LNCAP (cell line): ENCODE data around the gene EFCAB10.

Experiments
- TF ChIP-seq, protein P1 (sequence below): fragments of 450-650 bp; IDR thresholded peaks from 2 replicates; pipeline ENCODE4 v1.5.1; 2017; ENCODE audit warnings: mild to moderate bottlenecking

EFCAB10 gene

DNA sequence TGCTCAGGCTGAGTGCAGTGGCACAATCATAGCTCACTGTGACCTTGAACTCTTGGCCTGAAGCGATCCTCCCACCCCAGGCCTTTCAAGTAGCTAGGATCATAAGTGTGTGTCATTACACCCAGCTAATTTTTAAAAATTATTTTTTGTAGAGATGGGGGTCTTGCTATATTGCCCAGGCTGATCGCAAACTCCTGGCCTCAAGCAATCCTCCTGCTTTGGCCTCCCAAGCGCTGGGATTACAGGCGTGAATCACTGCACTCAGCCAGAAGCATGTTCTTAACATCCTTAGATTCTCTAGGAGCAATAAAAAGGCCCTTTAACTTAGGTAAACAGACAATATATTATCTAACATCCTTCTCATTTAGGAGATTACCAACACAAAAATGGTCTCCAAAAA lies 38.3 kb upstream of the EFCAB10 start:
- TF ChIP-seq, protein P1, sequence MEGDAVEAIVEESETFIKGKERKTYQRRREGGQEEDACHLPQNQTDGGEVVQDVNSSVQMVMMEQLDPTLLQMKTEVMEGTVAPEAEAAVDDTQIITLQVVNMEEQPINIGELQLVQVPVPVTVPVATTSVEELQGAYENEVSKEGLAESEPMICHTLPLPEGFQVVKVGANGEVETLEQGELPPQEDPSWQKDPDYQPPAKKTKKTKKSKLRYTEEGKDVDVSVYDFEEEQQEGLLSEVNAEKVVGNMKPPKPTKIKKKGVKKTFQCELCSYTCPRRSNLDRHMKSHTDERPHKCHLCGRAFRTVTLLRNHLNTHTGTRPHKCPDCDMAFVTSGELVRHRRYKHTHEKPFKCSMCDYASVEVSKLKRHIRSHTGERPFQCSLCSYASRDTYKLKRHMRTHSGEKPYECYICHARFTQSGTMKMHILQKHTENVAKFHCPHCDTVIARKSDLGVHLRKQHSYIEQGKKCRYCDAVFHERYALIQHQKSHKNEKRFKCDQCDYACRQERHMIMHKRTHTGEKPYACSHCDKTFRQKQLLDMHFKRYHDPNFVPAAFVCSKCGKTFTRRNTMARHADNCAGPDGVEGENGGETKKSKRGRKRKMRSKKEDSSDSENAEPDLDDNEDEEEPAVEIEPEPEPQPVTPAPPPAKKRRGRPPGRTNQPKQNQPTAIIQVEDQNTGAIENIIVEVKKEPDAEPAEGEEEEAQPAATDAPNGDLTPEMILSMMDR = no peak

DNA sequence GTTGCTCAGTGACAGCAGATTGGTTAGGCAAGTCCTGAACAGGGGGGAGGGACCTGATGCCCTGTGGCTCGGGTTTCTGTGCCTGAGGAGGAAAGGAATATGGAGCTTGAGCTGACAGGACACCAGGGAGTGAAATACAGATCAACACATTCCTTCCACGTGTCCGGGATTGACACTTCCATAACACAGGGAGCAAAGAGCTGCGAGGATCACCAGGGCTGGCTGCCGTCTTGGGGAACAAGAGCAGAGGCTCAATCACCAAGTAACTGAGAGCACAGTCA lies 36.7 kb upstream of the EFCAB10 start:
- TF ChIP-seq, protein P1 = no peak

DNA sequence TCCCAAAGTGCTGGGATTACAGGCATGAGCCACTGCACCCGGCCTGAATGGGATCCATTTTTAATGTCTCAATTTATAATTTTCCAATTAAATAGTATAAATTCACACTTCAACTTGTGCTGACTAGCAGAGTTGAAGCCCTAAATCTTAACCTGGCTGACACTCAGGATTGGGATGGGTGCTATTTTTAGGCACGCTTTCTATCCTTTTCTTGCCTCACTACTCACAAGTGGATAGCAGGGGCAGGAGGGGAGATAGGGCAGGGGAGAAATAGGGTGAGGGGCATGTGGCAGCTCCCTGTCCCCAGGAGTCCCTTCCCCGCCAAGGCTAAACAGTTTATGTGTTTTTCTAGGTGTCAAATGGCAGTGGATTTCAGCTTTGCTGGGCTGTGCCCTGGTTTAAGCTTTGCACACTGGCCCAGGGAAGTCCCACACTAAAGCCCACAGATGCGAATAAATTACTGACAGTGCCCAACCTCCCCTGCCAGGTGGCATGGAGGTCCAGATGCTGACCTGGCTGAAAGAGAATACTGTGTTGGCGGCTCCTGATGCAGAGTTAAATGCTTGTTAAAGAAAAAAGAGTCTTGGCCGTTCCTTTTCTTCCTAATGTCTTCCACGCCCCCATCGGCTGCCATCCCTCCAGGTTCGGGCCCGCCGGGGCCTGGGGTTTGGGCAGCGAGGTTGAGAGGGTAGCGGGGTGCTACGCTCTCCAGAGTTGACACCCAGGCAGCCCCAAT lies 36.2 kb upstream of the EFCAB10 start:
- TF ChIP-seq, protein P1 = no peak

DNA sequence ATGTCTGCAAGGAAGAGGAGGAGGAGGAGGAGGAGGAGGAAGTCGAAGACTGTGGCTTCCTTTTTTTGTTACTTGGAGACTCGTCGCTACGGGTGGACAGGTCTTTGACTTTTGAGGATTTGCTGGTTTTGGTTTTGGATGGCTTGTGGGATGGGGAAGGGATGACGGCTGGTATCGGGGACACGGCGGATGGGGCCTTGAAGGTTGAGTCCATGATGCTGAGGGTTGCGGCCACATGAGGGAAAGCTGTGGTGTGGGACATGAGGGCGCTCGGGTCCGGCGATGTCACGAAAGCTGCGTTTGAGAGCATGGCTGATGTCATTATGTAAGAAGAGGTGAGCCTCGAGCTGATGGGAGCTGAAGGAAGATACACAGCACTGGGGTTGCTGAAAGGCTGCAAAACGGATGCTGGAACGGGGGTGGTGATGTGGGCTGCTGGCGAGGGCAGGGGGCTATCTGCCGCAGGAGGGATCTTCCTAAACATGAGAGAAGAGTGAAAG lies 33.1 kb upstream of the EFCAB10 start:
- TF ChIP-seq, protein P1 = no peak

DNA sequence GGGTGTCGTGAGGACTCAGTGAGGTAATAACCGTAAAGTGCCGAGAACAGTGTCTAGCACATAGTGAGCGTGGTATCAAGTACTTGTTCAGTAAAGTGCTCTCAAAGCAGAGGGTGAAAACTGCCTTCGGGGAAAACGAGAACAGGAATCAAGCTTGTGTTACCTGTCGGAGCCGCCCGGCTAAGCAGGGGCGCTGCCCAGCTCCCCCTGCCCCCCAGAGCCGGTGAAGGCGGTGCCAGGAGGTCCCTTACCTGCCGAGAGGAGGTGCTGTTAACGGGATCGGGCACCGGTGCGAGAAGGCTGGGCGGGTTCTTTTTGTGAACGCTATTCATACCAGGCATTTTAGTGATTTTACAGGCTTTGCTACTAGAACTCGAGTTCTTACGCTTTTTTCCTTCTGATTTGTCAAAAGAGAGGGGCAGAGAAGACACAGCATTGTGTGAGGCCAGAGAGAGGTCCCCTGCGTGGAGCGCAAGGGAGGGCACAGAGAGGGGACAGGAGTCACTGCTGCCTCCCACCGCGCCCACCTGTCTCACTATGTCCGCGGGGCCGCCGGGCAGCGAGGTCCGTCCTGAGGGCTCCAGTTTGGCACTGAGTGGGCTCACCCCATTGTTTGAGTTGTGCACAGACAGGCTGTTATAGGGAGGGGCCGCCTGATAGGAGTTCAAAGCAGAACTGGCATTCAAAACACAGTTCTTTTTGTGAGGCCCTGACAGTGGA lies 32.5 kb upstream of the EFCAB10 start:
- TF ChIP-seq, protein P1 = no peak

DNA sequence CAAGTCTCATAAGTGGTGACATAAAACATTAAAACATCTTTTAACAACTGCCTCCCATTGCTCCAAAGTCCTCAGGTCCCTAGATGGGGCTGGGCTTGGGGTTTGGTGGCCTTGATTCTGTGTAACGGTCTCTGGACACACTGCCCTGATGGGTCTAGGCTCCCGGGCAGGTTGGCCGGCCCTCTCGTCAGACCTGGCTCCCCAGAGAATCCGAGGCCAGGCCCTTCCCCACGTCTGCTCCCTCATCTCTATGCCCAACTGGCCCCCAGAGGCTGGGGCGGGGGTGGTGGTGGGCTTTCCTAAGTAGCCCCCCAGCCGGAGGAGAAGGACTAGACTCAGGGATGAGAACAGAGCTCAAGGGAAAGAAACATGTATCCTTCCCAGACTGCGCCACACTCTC lies 31.5 kb upstream of the EFCAB10 start:
- TF ChIP-seq, protein P1 = no peak

DNA sequence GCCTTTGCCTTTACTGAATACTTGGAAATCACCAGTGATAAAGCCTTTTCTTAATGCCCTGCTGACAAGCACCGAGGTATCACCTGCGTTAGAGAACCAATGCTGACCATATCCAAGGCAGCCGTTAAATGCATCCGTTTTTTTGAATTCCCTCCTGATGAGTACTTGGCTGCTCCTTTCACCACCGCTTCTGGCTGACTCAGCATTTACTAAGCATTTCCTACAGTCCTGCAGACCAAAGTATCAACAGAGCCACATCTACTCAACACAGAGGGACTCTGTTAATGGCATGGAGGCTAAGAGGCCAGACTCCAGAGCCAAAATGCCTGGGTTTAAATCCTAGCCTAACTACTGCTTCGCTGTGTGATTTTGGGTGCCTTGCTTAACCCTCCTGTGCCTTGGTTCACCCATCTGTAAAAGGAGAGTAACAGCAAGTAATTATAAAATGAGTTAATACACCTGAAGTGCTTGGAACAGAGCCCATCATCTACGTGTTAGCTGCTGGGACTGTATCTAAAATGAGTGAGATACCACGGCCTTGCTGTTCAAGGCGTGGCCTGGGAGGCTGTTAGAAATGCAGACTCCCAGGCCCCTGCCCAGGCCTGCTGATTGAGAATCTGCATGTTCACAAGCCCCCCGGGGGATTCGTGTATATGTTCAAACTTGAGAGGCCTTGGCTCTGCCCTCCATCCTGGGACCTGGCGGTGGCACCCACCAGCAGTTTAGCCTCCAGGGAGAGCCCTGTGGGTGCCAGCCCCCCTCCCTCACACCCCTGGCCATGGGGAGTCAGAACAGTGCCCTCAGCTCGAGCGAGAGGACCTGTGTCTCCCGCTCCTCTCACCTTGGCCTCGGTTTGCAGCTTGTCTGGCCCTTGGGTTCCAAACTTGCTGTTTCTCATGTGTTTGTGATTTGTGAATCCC lies 30.8 kb upstream of the EFCAB10 start:
- TF ChIP-seq, protein P1 = no peak
